GM19351 (cell line): ENCODE measurements around the gene SENP6.

ENCODE experiments used
- ATAC-seq: cut with Tn5 transposase; IDR thresholded peaks from one replicate; pipeline ENCODE4 v1.9.1; 2021; ENCODE audit warnings: mild to moderate bottlenecking, moderate library complexity; ENCODE audit not compliant: unreplicated experiment

SENP6 gene

GRCh38 chr6:75745404-75745803 lies 143.7 kb downstream of the SENP6 start:
- ATAC-seq, result no peak

GRCh38 chr6:75746221-75746620 lies 144.5 kb downstream of the SENP6 start:
- ATAC-seq, result no peak

- ATAC-seq, result no peak
Observed at GRCh38 chr6:75747152-75747992, 145.7 kb downstream of the SENP6 start.

GRCh38 chr6:75748003-75748742 lies 146.5 kb downstream of the SENP6 start:
- peak; percentile 0 for ATAC-seq

GRCh38 chr6:75748743-75749538 lies 147.3 kb downstream of the SENP6 start, which contains the start of gene MYO6:
Gene MYO6 (plus strand): TSS chr6:75749239. CDS start chr6:75817548, 68,309 bp downstream.
- peak; percentile 79 for ATAC-seq

- no peak for ATAC-seq
Observed at GRCh38 chr6:75751443-75751842, 149.8 kb downstream of the SENP6 start.

- no peak for ATAC-seq
Observed at GRCh38 chr6:75752365-75752764, 150.7 kb downstream of the SENP6 start.

- no peak for ATAC-seq
Observed at GRCh38 chr6:75755704-75756103, 154.0 kb downstream of the SENP6 start.

GRCh38 chr6:75757295-75757694 lies 155.6 kb downstream of the SENP6 start:
- no peak for ATAC-seq

GRCh38 chr6:75758061-75758460 lies 156.4 kb downstream of the SENP6 start:
- ATAC-seq, result no peak

- no peak for ATAC-seq
Observed at GRCh38 chr6:75759207-75759606, 157.5 kb downstream of the SENP6 start.

GRCh38 chr6:75760320-75760719 lies 158.6 kb downstream of the SENP6 start:
- no peak for ATAC-seq

- ATAC-seq, result no peak
Observed at GRCh38 chr6:75761489-75761888, 159.8 kb downstream of the SENP6 start.

- no peak for ATAC-seq
Observed at GRCh38 chr6:75762063-75762462, 160.4 kb downstream of the SENP6 start.

GRCh38 chr6:75766387-75766786 lies 164.7 kb downstream of the SENP6 start:
- no peak for ATAC-seq
